Kidney (tissue), 14 donors: Measurements from ENCODE around the gene COL8A2. TPM values are rescaled to one million over a fixed set of nuclear protein-coding genes. Genes with fewer than 3 reads are reported as not detected.

Source experiments
- DNase-seq, 5 donors: peaks; one replicate each; pipeline ENCODE4 v3.0.0-alpha.2; 2013 to 2020
- FAIRE-seq: peaks from 2 replicates; lab custom pipeline; 2012; peaks lifted over from hg19 to GRCh38; lab: Jason Lieb, UNC
- H3K27ac ChIP-seq, 2 donors: one replicate each; pipeline ENCODE4 v1.7.0; 2013; ENCODE audit warnings: low read depth in 2 of 2, low read length in 2 of 2, inconsistent platforms in 1 of 2
- H3K27me3 ChIP-seq: one replicate; pipeline ENCODE4 v1.7.1; 2013; ENCODE audit warnings: low read length, inconsistent platforms; ENCODE audit not compliant: control insufficient read depth, insufficient read depth
- H3K36me3 ChIP-seq, 3 donors: one replicate each; pipeline versions ENCODE4 v1.7.0 to v1.7.1; 2013; ENCODE audit warnings: low read length in 3 of 3, control low read depth in 1 of 3, inconsistent platforms in 1 of 3; ENCODE audit not compliant: insufficient read depth in 3 of 3, control insufficient read depth in 2 of 3
- H3K4me1 ChIP-seq, 3 donors: one replicate each; pipeline versions ENCODE4 v1.7.0 to v1.7.1; 2013; ENCODE audit warnings: low read length in 3 of 3, inconsistent platforms in 1 of 3, low read depth in 1 of 3; ENCODE audit not compliant: control insufficient read depth in 2 of 3, insufficient read depth in 2 of 3
- H3K4me3 ChIP-seq, 3 donors: one replicate each; pipeline versions ENCODE4 v1.7.0 to v1.8.1; 2013; ENCODE audit warnings: low read length in 3 of 3, control low read depth in 1 of 3, inconsistent platforms in 1 of 3
- H3K9ac ChIP-seq, 3 donors: one replicate each; pipeline versions ENCODE4 v1.7.0 to v1.7.1; 2013; ENCODE audit warnings: low read length in 3 of 3, control low read depth in 1 of 3, inconsistent platforms in 1 of 3
- H3K9me3 ChIP-seq, 3 donors: one replicate each; pipeline versions ENCODE4 v1.7.0 to v1.7.1; 2013; ENCODE audit warnings: low read length in 3 of 3, control low read depth in 1 of 3, inconsistent platforms in 1 of 3; ENCODE audit not compliant: control insufficient read depth in 2 of 3, insufficient read depth in 1 of 3
- CTCF ChIP-seq: IDR thresholded peaks from 3 replicates; pipeline ENCODE4 v1.5.1; 2012; ENCODE audit warnings: mild to moderate bottlenecking, moderate library complexity, borderline replicate concordance; ENCODE audit not compliant: insufficient read depth; ENCODE audit errors: extremely low read depth
- intact Hi-C: fragments of 100-400 bp; cut with DNase I; formaldehyde crosslinking; loops from one replicate; pipeline ENCODE4 v1.11.1; 2022
- polyA plus RNA-seq: library from polyadenylated mRNA; stranded (reverse); fragments of 350-450 nt; fragmentation: Illumina TruSeq; extraction: RNeasy Lipid Tissue Mini Kit (QIAGEN cat#74804); gene quantifications from one replicate; pipeline ENCODE4 v1.2.3, GENCODE V29; 2014; ENCODE audit warnings: low read depth, low replicate concordance; ENCODE audit not compliant: insufficient read depth
- total RNA-seq: library from RNA; stranded (reverse); fragmentation: NEBNext Ultra II Directional; extraction: Animal tissue kit (Norgen Biotek cat#: 25700); gene quantifications from one replicate; pipeline ENCODE4 v1.2.1, GENCODE V29; 2021
- donor health status: control.
- donor health status: control.
- donor health status: control.
- donor health status: control.
- donor health status: control.
- donor health status: DM: yes; HTN: yes; CAD: no.
- donor health status: Normal renal cell carcinoma (clear cell type).

COL8A2 gene
- total and polyA plus RNA-seq, 2 donors from 2014 or later, result 0.90 to 6.4 TPM

- no peaks in the 10 kb centered on the region for H3K9me3 ChIP-seq
- DNase-seq (no peak), FAIRE-seq (no peak)
- H3K36me3 ChIP-seq, result no peaks in the 10 kb centered on the region
- H3K4me1 ChIP-seq, result no peaks in the 10 kb centered on the region
- TF ChIP-seq CTCF, result no peak
- intact Hi-C loops, result no loop called here
- H3K27ac ChIP-seq, result no peak overlapping the region
- no peak overlapping the region for H3K4me3 ChIP-seq
- H3K9ac ChIP-seq, result no peak overlapping the region
- H3K27me3 ChIP-seq, result no peaks in the 10 kb centered on the region
Measured at GRCh38 chr1:36118447-36119204, 6.4 kb downstream of the COL8A2 start.

GRCh38 chr1:36116901-36117300, 8.1 kb downstream of the COL8A2 start:
- H3K27ac ChIP-seq, result no peak overlapping the region
- DNase-seq (no peak), FAIRE-seq (no peak)
- intact Hi-C loops, result no loop called here
- no peak overlapping the region for H3K9ac ChIP-seq
- no peak overlapping the region for H3K4me3 ChIP-seq
- TF ChIP-seq CTCF, result no peak
- H3K36me3 ChIP-seq, result no peaks in the 10 kb centered on the region
- H3K4me1 ChIP-seq, result no peaks in the 10 kb centered on the region
- H3K9me3 ChIP-seq, result no peaks in the 10 kb centered on the region
- no peaks in the 10 kb centered on the region for H3K27me3 ChIP-seq

- H3K27ac ChIP-seq, result no peak overlapping the region
- no peaks in the 10 kb centered on the region for H3K36me3 ChIP-seq
- DNase-seq, result no peak
- H3K9ac ChIP-seq, result no peak overlapping the region
- no peak overlapping the region for H3K4me3 ChIP-seq
- H3K27me3 ChIP-seq, result no peaks in the 10 kb centered on the region
- intact Hi-C loops, result no loop called here
- no peak for TF ChIP-seq CTCF
- no peaks in the 10 kb centered on the region for H3K9me3 ChIP-seq
- no peak for FAIRE-seq
- no peaks in the 10 kb centered on the region for H3K4me1 ChIP-seq
Measured at GRCh38 chr1:36115931-36116330, 9.1 kb downstream of the COL8A2 start.
